GM13977 (cell line): ENCODE results near the gene RASGEF1C.
A peak's percentile ranks its signal among the peaks of the same experiment; 100 is the strongest.

Experiments
- DNase-seq: peaks from one replicate; pipeline ENCODE4 v3.0.0; 2012; ENCODE audit warnings: low spot score
- CTCF ChIP-seq: IDR thresholded peaks from 2 replicates; pipeline ENCODE4 v1.5.1; 2012; ENCODE audit warnings: mild to moderate bottlenecking, control low read depth; ENCODE audit not compliant: insufficient read depth; ENCODE audit errors: extremely low read depth, missing control alignments
- in situ Hi-C: fragments of 300-500 bp; cut with MboI; formaldehyde crosslinking; loops from one replicate; pipeline ENCODE4 v1.12.0; 2022; ENCODE audit warnings: low sequenced_read_pairs, low pct_unique_long_range_greater_than_20kb, mixed read lengths, inconsistent platforms; ENCODE audit not compliant: unreplicated experiment

The RASGEF1C gene

GRCh38 chr5:180120237-180121101 is 88.5 kb downstream of the RASGEF1C start:
- in situ Hi-C loops, result no loop called here
- no peak for DNase-seq
- TF ChIP-seq CTCF, result no peak

GRCh38 chr5:180119903-180120236 is 89.1 kb downstream of the RASGEF1C start:
- in situ Hi-C loops, result no loop called here
- DNase-seq, result no peak
- no peak for TF ChIP-seq CTCF

- in situ Hi-C loops, result no loop called here
- DNase-seq, result no peak
- TF ChIP-seq CTCF, result no peak
These were observed 89.7 kb downstream of the RASGEF1C start for GRCh38 chr5:180119031-180119902.

- in situ Hi-C loops, result no loop called here
- no peak for TF ChIP-seq CTCF
- no peak for DNase-seq
These were observed 90.6 kb downstream of the RASGEF1C start for GRCh38 chr5:180118391-180118791.

- in situ Hi-C loops, result no loop called here
- no peak for TF ChIP-seq CTCF
- DNase-seq, result peak; percentile 30
These were observed 91.8 kb downstream of the RASGEF1C start for GRCh38 chr5:180117000-180117725.

- no peak for TF ChIP-seq CTCF
- in situ Hi-C loops, result no loop called here
- no peak for DNase-seq
These were observed 92.7 kb downstream of the RASGEF1C start for GRCh38 chr5:180116077-180116999.
